Sigmoid colon (tissue), 4 donors: ENCODE measurements around the gene VAV1.

Experiments used
- CTCF ChIP-seq, 4 experiments: fragments of 450-650 bp in 3 of 4; fragments of 200-600 bp in 1 of 4; IDR thresholded peaks; one replicate each; pipeline ENCODE4 v1.5.1; 2016 to 2019; ENCODE audit warnings: antibody characterized with exemption in 4 of 4, mild to moderate bottlenecking in 3 of 4, moderate library complexity in 2 of 4
- EP300 ChIP-seq, 4 donors: sonication (generic); formaldehyde crosslinking; IDR thresholded peaks; one replicate each; pipeline ENCODE4 v1.6.1; 2017; ENCODE audit warnings: antibody characterized with exemption in 4 of 4
- POLR2A ChIP-seq, 2 donors: fragments of 450-650 bp; IDR thresholded peaks; one replicate each; pipeline ENCODE4 v1.6.1; 2016; ENCODE audit warnings: antibody characterized with exemption in 2 of 2, mild to moderate bottlenecking in 2 of 2, moderate library complexity in 2 of 2

DNA sequence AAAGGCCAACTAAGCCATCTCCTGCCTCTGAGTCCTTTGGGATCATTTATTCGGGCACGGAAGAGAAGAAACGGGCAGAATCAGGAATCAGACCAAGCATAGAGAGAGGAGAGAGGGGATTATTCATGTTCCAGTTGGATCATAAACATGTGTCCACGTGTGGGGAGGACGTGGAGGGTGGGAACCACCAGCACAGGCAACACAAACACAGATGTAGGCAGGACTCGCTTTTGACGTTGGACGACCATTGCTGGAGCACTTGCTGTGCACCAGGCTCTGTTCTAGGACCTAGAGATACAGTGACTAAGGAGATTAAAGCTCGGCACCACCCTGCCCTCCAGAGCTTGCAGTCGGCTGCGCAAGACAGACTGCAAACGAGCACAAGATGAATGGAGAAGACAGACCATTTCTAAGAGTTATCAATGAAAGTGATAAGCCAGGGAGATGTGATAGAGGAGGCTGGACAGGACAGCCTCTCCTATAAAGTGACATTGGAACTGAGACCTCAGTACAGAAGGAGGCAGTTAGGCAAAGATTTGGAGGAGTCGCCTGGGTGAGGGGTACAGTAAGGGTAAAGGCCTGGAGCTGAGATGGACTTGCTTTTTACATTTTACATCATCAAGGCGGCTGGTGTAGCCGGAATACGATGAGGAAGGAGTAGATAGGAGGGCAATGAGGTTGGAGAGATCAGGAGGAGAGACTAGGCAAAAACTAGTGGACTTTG, 6.0 kb upstream of the VAV1 start:
- no peak for TF ChIP-seq CTCF (IDR thresholded peaks at IDR 0.05)
- TF ChIP-seq EP300 (IDR thresholded peaks at IDR 0.05): no peak
- no peak for TF ChIP-seq POLR2A (IDR thresholded peaks at IDR 0.05)
